Erythroblast (primary cell): ENCODE measurements around the gene CELF2.

ENCODE experiments used
- GATA1 ChIP-seq: IDR thresholded peaks from 2 replicates; pipeline ENCODE4 v1.6.1; 2011; ENCODE audit warnings: low read depth, mild to moderate bottlenecking, control low read depth, low read length, moderate library complexity
- POLR2A ChIP-seq: IDR thresholded peaks from 2 replicates; pipeline ENCODE4 v1.6.1; 2011; ENCODE audit warnings: mild to moderate bottlenecking, low read length

DNA sequence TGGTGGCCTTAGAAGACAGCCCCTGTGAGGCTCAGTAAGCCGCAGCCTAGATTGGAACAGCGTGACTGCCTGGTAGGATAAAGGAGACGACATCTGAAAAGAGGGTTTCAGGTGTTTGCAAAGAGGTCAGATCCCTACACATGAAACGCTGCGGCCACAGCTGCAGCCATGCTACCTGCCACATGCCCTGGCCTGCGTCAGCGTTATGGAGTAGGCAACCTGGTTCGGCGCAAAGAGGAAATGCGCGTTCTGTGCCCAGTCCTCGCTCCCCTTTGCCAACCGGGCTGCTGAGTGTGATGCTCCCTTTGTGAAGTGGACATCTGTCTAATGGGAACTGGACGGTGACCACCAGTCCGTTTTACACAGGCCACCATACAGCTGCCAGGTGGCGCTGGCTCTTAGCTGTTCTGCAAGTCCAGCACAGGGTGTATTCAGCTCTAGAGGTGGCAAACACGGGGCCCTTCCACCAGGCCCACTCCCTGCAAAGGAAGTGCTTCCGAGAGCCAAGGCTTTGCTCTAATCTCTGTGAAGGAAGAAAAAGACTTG lies 160.3 kb downstream of the CELF2 start:
- no peak for TF ChIP-seq POLR2A
- no peak for TF ChIP-seq GATA1
